PC-3 (cell line): ENCODE data around the gene TRPC4AP. TPM values are rescaled to one million over a fixed set of nuclear protein-coding genes. Genes with fewer than 3 reads are reported as not detected.

Experiments
- ATAC-seq: fragments of 200-7000 bp; cut with Tn5 transposase; 2 replicates; pipeline ENCODE4 v1.9.1; 2020; ENCODE audit warnings: mild to moderate bottlenecking, moderate library complexity
- BruUV-seq: library from RNA; stranded (reverse); fragments of 400-500 nt; replicated peaks from 2 replicates; lab custom pipeline; 2021; lab: Mats Ljungman, UMichigan
- CTCF ChIA-PET: fragments of 300-600 bp; sonication (Branson Sonifier 250); formaldehyde crosslinking; loops from one replicate; lab custom pipeline; 2022; ENCODE audit warnings: antibody characterized with exemption; lab: Charles Lee
- POLR2A ChIA-PET: fragments of 300-600 bp; sonication (Branson Sonifier 250); formaldehyde crosslinking; loops from one replicate; lab custom pipeline; 2022; ENCODE audit warnings: antibody characterized with exemption; ENCODE audit not compliant: unreplicated experiment; lab: Charles Lee
- DNase-seq: peaks from one replicate; pipeline ENCODE4 v3.0.0-alpha.2; 2015
- H2AFZ ChIP-seq: fragments of 300-600 bp; sonication (generic); 2 replicates; pipeline ENCODE4 v1.6.0; 2016; ENCODE audit warnings: antibody characterized with exemption, low read length
- H3F3A ChIP-seq: fragments of 300-600 bp; sonication (generic); one replicate; pipeline ENCODE4 v1.6.0; 2017; ENCODE audit warnings: antibody characterized with exemption, low read length, control low read depth, mild to moderate bottlenecking; ENCODE audit not compliant: unreplicated experiment
- H3K27ac ChIP-seq: fragments of 300-600 bp; sonication (generic); 2 replicates; pipeline ENCODE4 v1.5.1; 2016; ENCODE audit warnings: mild to moderate bottlenecking, low read length
- H3K27me3 ChIP-seq: fragments of 300-600 bp; sonication (generic); 2 replicates; pipeline ENCODE4 v1.6.1; 2016; ENCODE audit warnings: low read length, mixed read lengths
- H3K36me3 ChIP-seq: fragments of 300-600 bp; sonication (generic); 2 replicates; pipeline ENCODE4 v1.6.1; 2016; ENCODE audit warnings: low read depth, mixed run types, low read length, mixed read lengths
- H3K4me1 ChIP-seq: fragments of 300-600 bp; sonication (generic); 2 replicates; pipeline ENCODE4 v1.5.1; 2016; ENCODE audit warnings: low read length; ENCODE audit not compliant: insufficient read depth
- H3K4me2 ChIP-seq: fragments of 300-600 bp; sonication (generic); 2 replicates; pipeline ENCODE4 v1.6.0; 2016; ENCODE audit warnings: low read length
- H3K4me3 ChIP-seq: fragments of 300-600 bp; sonication (generic); 2 replicates; pipeline ENCODE4 v1.5.1; 2016; ENCODE audit warnings: mild to moderate bottlenecking, low read length, mixed read lengths
- H3K79me2 ChIP-seq: fragments of 300-600 bp; sonication (generic); 2 replicates; pipeline ENCODE4 v1.6.1; 2017; ENCODE audit warnings: low read length, mixed read lengths
- H3K9ac ChIP-seq: fragments of 300-600 bp; sonication (generic); 2 replicates; pipeline ENCODE4 v1.6.0; 2016; ENCODE audit warnings: mild to moderate bottlenecking, low read length
- H3K9me2 ChIP-seq: fragments of 300-600 bp; sonication (generic); replicated peaks from 2 replicates; pipeline ENCODE4 v1.6.1; 2016; ENCODE audit warnings: mixed run types, low read length, mixed read lengths
- H3K9me3 ChIP-seq: fragments of 300-600 bp; sonication (generic); 2 replicates; pipeline ENCODE4 v1.6.1; 2016; ENCODE audit warnings: low read length, mixed read lengths
- H4K20me1 ChIP-seq: fragments of 300-600 bp; sonication (generic); 2 replicates; pipeline ENCODE4 v1.6.1; 2016; ENCODE audit warnings: low read length, mixed read lengths
- EZH2 ChIP-seq: fragments of 300-600 bp; sonication (generic); IDR thresholded peaks from one replicate; pipeline ENCODE4 v1.6.1; 2017; ENCODE audit warnings: antibody characterized with exemption, mild to moderate bottlenecking, low read length; ENCODE audit not compliant: unreplicated experiment
- EZH2phosphoT487 ChIP-seq: fragments of 300-600 bp; sonication (generic); IDR thresholded peaks from 2 replicates; pipeline ENCODE4 v1.6.1; 2018; ENCODE audit warnings: mild to moderate bottlenecking, antibody characterized with exemption, low read length, borderline replicate concordance
- intact Hi-C: fragments of 100-400 bp; cut with micrococcal nuclease; formaldehyde crosslinking; loops from 2 replicates; pipeline ENCODE4 v1.9.0; 2023
- total RNA-seq: library from RNA; depleted of rRNA; stranded (reverse); fragments of >200 nt; gene quantifications from 2 replicates; pipeline ENCODE4 v1.2.3, GENCODE V29; 2014
- TF ChIP-seq, protein P1 (sequence below): fragments of 300-600 bp; sonication (generic); conservative IDR thresholded peaks from 2 replicates; pipeline ENCODE4 v1.5.1; 2017; ENCODE audit warnings: antibody characterized with exemption, low read depth, mild to moderate bottlenecking, low read length

TRPC4AP gene
- total RNA-seq, 1 experiment from 2014 or later, result 46.9 TPM

- BruUV-seq, result no TSS peak
These were observed 16.3 kb upstream of the TRPC4AP start for GRCh38 chr20:35108921-35109320.

DNA sequence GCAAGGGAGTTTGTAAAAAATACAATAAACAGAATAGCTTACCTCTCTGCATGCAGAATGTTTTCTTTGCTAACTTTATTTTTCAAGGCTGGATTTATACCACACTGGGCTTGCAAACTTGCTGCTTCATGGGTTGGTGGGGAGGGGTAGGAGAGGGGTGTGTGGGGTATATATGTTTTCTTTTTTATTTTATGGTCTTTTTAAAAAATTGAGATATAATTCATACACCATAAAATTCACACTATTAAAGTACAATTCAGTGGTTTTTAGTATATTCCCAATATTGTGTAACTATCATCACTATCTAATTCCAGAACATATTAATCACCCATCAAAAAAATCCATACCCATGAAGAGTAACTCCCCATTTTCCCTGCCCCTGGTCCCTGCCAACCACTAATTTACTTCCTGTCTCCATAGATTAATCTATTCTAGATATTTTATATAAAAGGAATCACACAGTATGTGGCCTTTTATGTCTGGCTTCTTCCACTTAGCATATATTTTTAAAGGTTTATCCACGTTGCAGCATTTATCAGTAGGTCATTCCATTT is 14.3 kb upstream of the TRPC4AP start:
- intact Hi-C loops, result no loop called here
- H4K20me1 ChIP-seq, result no peaks in the 10 kb centered on the region
- BruUV-seq, result no TSS peak
- ATAC-seq, result no peak
- peaks cover 16% of the 10 kb centered on the region for H3K4me1 ChIP-seq
- no peak overlapping the region for H3K27ac ChIP-seq
- TF ChIP-seq EZH2phosphoT487 (no peak), EZH2 (no peak)
- TF ChIP-seq, protein P1, sequence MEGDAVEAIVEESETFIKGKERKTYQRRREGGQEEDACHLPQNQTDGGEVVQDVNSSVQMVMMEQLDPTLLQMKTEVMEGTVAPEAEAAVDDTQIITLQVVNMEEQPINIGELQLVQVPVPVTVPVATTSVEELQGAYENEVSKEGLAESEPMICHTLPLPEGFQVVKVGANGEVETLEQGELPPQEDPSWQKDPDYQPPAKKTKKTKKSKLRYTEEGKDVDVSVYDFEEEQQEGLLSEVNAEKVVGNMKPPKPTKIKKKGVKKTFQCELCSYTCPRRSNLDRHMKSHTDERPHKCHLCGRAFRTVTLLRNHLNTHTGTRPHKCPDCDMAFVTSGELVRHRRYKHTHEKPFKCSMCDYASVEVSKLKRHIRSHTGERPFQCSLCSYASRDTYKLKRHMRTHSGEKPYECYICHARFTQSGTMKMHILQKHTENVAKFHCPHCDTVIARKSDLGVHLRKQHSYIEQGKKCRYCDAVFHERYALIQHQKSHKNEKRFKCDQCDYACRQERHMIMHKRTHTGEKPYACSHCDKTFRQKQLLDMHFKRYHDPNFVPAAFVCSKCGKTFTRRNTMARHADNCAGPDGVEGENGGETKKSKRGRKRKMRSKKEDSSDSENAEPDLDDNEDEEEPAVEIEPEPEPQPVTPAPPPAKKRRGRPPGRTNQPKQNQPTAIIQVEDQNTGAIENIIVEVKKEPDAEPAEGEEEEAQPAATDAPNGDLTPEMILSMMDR, result no peak
- DNase-seq, result no peak
- no peak overlapping the region for H3K4me2 ChIP-seq
- no peaks in the 10 kb centered on the region for H3K27me3 ChIP-seq
- ChIA-PET POLR2A (no interaction called here), CTCF (no interaction called here)
- H3K9me2 ChIP-seq, result no peaks in the 10 kb centered on the region
- H3K79me2 ChIP-seq, result no peaks in the 10 kb centered on the region
- no peak overlapping the region for H3K4me3 ChIP-seq
- no peak overlapping the region for H3K9ac ChIP-seq
- no peak overlapping the region for H2AFZ ChIP-seq
- H3F3A ChIP-seq, result peaks cover 5% of the 10 kb centered on the region
- no peaks in the 10 kb centered on the region for H3K9me3 ChIP-seq
- no peaks in the 10 kb centered on the region for H3K36me3 ChIP-seq

More at GRCh38 chr20:35108921-35109320, 16.3 kb upstream of the TRPC4AP start:
- H3K9ac ChIP-seq, result no peak overlapping the region
- no peaks in the 10 kb centered on the region for H4K20me1 ChIP-seq
- H3K4me1 ChIP-seq, result peaks cover 16% of the 10 kb centered on the region
- DNase-seq (peak; percentile 78), ATAC-seq (peak; percentile 87)
- no peaks in the 10 kb centered on the region for H3K9me3 ChIP-seq
- H3K36me3 ChIP-seq, result no peaks in the 10 kb centered on the region
- ChIA-PET POLR2A (no interaction called here), CTCF (no interaction called here)
- H3K27me3 ChIP-seq, result no peaks in the 10 kb centered on the region
- H3K4me2 ChIP-seq, result peak overlapping the region; percentile 24; the same call in 1 of the 2 replicates
- TF ChIP-seq EZH2phosphoT487 (no peak), EZH2 (no peak)
- TF ChIP-seq, protein P1, result no peak
- H3K9me2 ChIP-seq, result no peaks in the 10 kb centered on the region
- H3K4me3 ChIP-seq, result no peak overlapping the region
- 0 out of 2 replicates have a peak overlapping the region, but pooled peaks have one; percentile 14 for H3K27ac ChIP-seq
- intact Hi-C loops, result no loop called here
- H3F3A ChIP-seq, result peaks cover 5% of the 10 kb centered on the region
- no peaks in the 10 kb centered on the region for H3K79me2 ChIP-seq
- H2AFZ ChIP-seq, result 0 out of 2 replicates have a peak overlapping the region, but pooled peaks have one; percentile 1

GRCh38 chr20:35104685-35105295 is 12.2 kb upstream of the TRPC4AP start:
- H3F3A ChIP-seq, result no peaks in the 10 kb centered on the region

More at GRCh38 chr20:35104685-35105295, 12.2 kb upstream of the TRPC4AP start:
- ChIA-PET POLR2A (no interaction called here), CTCF (no interaction called here)
- Histone ChIP-seq H3K9me2 (no peaks in the 10 kb centered on the region), H3K27ac (no peak overlapping the region), H3K36me3 (no peaks in the 10 kb centered on the region), H3K79me2 (no peaks in the 10 kb centered on the region), H2AFZ (no peak overlapping the region), H3K4me2 (no peak overlapping the region), H3K9me3 (no peaks in the 10 kb centered on the region), H3K9ac (no peak overlapping the region), H3K4me1 (peaks cover 4% of the 10 kb centered on the region), H4K20me1 (no peaks in the 10 kb centered on the region), H3K27me3 (no peaks in the 10 kb centered on the region), H3K4me3 (no peak overlapping the region)
- TF ChIP-seq, protein P1, result no peak
- no peak for TF ChIP-seq EZH2phosphoT487
- intact Hi-C loops, result no loop called here
- no peak for ATAC-seq
- no peak for DNase-seq
- no TSS peak for BruUV-seq
